GM12892 (cell line): Measurements from ENCODE around the gene TRIOBP.

Experiments used
- POLR2A ChIP-seq: IDR thresholded peaks from 2 replicates; pipeline ENCODE4 v1.6.1; 2011; ENCODE audit warnings: low read depth, low read length, control low read depth
- POLR2AphosphoS5 ChIP-seq: IDR thresholded peaks from 2 replicates; pipeline ENCODE4 v1.6.1; 2011; ENCODE audit warnings: low read depth, low read length, control low read depth

GRCh38 chr22:37734964-37735451 lies 38.2 kb downstream of the TRIOBP start:
- TF ChIP-seq POLR2A (no peak), POLR2AphosphoS5 (no peak)
